ENCODE results near the gene FLT3LG.

- TF ChIP-seq, protein P1, sequence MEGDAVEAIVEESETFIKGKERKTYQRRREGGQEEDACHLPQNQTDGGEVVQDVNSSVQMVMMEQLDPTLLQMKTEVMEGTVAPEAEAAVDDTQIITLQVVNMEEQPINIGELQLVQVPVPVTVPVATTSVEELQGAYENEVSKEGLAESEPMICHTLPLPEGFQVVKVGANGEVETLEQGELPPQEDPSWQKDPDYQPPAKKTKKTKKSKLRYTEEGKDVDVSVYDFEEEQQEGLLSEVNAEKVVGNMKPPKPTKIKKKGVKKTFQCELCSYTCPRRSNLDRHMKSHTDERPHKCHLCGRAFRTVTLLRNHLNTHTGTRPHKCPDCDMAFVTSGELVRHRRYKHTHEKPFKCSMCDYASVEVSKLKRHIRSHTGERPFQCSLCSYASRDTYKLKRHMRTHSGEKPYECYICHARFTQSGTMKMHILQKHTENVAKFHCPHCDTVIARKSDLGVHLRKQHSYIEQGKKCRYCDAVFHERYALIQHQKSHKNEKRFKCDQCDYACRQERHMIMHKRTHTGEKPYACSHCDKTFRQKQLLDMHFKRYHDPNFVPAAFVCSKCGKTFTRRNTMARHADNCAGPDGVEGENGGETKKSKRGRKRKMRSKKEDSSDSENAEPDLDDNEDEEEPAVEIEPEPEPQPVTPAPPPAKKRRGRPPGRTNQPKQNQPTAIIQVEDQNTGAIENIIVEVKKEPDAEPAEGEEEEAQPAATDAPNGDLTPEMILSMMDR (IDR thresholded peaks at IDR 0.05) = no peak
- no peak for TF ChIP-seq POLR2A (IDR thresholded peaks at IDR 0.05)
Measured at GRCh38 chr19:49515767-49516166, 41.8 kb downstream of the FLT3LG start.
